Gastrocnemius medialis (tissue), 4 donors: ENCODE measurements around the gene EPO.

ENCODE experiments used
- CTCF ChIP-seq, 5 experiments: fragments of 450-650 bp in 3 of 5; fragments of 200-600 bp in 2 of 5; sonication (generic) in 2 of 5; IDR thresholded peaks in 4 of 5; conservative IDR thresholded peaks in 1 of 5; 1 replicate in 4 of 5; 2 replicates in 1 of 5; pipeline ENCODE4 v1.5.1; 2016 to 2019; ENCODE audit warnings: antibody characterized with exemption in 5 of 5, mild to moderate bottlenecking in 3 of 5, moderate library complexity in 3 of 5
- POLR2A ChIP-seq, 2 donors: fragments of 450-650 bp; IDR thresholded peaks; one replicate each; pipeline ENCODE4 v1.6.1; 2017; ENCODE audit warnings: antibody characterized with exemption in 2 of 2, mild to moderate bottlenecking in 2 of 2, moderate library complexity in 2 of 2

DNA sequence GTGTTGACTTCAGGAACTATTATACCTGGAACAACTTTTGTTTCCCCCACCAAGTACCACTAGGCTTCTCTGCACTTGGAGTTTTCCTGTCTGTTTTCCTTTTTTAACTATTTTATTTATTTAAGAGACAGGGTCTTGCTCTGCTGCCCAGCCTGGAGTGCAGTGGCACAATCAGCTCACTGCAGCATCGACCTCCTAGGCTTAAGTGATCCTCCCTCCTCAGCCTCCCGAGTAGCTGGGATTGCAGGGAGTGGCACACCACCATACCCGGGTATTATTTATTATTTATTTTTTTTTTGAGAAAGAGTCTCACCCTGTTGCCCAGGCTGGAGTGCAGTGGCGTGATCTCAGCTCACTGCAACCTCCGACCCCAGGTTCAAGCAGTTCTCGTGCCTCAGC is 24.1 kb upstream of the EPO start:
- TF ChIP-seq CTCF (IDR thresholded peaks at IDR 0.05 in 4 of 5, conservative IDR thresholded peaks at IDR 0.05 in 1 of 5) = no peak
- no peak for TF ChIP-seq POLR2A (IDR thresholded peaks at IDR 0.05)
